Jurkat, Clone E6-1 (cell line): Measurements from ENCODE around the gene IL36B.

Source experiments
- DNase-seq: peaks from one replicate; pipeline ENCODE4 v3.0.0-alpha.2; 2011; ENCODE audit warnings: low read depth, low spot score
- H3K4me3 ChIP-seq: 2 replicates; pipeline ENCODE4 v1.5.1; 2011; ENCODE audit warnings: mild to moderate bottlenecking, low read length, control low read depth, moderate library complexity

IL36B gene

DNA sequence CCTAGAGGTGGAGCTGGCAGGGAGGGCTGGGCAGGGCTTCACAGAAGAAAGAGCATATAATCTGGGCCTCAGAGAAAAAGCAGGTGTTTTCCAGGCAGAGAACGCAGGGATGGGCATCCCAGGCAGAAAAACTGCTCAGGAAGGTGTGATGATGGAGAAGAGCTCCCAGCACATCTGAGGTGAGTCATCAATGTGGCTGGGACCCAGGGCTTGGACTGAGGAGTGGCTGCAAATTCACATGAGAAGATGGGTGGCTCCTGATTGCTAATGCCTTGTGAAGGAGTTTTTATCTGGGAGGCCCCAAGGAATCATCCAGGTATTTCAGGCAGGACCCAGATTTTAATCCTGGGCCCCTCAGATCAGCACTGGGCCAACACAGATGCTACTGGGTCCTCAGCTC lies 25.3 kb upstream of the IL36B start:
- H3K4me3 ChIP-seq, result no peak overlapping the region
- DNase-seq, result no peak

DNA sequence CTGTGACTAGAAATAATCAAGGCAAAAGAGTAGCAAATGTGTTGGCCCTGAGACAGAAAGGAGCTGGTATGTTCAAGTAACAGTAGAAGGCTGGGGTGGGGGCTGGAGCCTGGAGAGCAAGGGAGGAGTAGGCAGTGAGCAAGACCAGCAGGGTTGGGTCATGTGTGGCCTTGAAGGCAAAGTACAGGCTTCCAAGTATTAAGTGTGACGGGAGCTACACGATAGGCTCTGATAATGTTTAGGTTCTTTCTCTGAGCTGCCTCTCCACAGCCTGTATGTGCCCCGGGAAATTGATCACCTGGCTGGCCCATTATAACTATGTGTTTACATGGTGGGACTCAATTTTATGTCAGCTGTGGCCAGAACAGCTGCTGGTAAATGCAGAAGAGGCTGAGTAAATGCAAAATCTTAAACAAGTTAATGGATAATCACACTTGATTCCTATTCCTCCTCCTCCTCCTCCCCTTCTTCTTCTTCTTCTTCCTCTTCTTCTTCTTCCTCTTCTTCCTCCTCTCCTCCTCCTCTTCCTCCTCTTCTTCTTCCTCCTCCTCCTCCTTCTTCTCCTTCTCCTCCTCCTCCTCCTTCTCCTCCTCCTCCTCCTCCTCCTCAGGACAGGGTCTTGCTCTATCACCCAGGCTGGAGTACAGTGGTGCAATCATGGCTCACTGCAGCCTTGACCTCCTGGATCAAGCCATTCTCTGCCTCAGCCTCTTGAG lies 24.4 kb upstream of the IL36B start:
- H3K4me3 ChIP-seq, result no peak overlapping the region
- DNase-seq, result no peak

DNA sequence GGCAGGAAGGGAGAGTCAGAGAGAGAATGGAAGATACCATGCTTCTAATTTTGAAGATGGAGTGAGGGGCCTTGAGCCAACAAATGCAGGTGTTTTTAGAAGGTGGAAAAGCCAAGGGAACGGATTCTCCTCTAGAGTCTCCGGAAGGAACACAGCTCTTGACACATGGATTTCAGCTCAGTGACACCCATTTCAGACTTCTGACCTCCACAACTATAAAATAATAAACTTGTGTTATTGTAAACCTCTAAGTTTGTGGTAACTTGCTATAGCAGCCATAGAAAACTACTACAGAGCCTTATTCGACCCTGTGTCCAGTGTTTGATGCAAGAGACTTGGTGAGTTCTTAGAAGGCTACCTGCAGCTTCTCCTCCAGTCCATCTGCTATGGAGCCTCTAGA lies 22.9 kb upstream of the IL36B start:
- no peak for DNase-seq
- no peak overlapping the region for H3K4me3 ChIP-seq

DNA sequence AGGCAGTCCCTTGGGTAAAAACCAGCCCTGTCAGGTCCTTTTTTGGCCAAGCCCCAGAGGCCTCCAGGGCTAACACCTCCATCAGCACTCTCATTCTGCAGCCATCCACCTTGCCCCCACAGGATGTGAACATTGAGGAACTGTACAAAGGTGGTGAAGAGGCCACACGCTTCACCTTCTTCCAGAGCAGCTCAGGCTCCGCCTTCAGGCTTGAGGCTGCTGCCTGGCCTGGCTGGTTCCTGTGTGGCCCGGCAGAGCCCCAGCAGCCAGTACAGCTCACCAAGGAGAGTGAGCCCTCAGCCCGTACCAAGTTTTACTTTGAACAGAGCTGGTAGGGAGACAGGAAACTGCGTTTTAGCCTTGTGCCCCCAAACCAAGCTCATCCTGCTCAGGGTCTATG lies 22.4 kb upstream of the IL36B start:
- no peak overlapping the region for H3K4me3 ChIP-seq
- DNase-seq, result no peak

DNA sequence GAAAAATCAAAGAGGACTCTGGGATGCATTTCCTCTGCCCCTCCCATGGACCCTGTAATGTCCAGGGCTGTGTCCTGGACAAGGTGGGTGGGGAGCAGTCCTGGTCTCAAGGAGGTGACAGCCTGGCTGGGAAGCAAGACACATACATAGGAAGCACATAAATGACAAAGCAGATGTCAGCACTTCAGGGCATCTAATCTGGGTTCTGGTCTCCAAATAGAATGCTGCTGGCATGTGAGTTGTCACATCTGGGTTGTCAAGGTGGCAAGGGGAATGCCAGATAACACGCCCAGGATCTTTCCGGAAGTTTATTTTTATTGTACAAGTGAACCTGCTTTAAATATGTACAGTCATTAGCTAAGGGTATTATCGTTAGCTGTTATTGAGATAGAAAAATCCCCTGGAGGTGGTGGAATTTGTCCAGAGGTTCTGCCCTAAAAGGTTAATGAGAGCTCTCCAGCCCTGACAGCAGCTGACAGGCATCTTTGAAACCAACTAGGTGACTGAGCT lies 20.7 kb upstream of the IL36B start:
- no peak overlapping the region for H3K4me3 ChIP-seq
- DNase-seq, result no peak

DNA sequence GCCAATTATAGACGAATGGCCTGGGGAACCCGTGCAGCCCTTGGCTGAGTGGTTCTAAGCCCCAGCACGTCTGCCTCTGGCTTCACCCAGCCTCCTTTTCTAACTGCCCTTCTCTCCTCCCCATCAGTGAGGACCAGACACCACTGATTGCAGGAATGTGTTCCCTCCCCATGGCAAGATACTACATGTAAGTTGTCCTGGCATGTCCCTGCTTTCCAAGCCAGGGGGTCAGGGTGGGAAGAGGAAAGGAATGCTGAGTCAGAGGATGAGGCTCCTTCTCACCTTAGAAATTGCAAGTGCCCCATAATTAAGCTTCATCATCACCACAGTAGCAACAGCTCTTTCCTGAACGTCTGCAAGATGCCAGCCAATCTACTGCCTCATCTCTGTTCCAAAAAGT lies 19.9 kb upstream of the IL36B start:
- no peak overlapping the region for H3K4me3 ChIP-seq
- no peak for DNase-seq

DNA sequence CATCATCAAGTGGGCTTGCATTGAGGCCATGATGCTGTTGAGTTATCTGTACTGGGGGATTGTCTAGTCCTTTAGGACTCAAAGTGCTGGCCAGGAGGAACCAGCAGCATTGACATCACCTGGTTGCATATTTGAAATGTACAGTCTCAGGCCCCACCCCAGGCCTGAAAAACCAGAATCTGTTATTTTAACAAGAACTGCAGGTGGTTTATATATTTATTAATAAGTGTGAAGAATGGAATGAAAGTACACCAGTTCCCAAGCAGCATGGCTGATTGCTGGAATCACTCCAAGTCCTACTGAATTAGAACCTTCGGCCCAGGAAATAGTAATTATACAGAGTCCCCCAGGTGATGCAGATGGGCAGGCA lies 17.9 kb upstream of the IL36B start:
- no peak for DNase-seq
- H3K4me3 ChIP-seq, result no peak overlapping the region

DNA sequence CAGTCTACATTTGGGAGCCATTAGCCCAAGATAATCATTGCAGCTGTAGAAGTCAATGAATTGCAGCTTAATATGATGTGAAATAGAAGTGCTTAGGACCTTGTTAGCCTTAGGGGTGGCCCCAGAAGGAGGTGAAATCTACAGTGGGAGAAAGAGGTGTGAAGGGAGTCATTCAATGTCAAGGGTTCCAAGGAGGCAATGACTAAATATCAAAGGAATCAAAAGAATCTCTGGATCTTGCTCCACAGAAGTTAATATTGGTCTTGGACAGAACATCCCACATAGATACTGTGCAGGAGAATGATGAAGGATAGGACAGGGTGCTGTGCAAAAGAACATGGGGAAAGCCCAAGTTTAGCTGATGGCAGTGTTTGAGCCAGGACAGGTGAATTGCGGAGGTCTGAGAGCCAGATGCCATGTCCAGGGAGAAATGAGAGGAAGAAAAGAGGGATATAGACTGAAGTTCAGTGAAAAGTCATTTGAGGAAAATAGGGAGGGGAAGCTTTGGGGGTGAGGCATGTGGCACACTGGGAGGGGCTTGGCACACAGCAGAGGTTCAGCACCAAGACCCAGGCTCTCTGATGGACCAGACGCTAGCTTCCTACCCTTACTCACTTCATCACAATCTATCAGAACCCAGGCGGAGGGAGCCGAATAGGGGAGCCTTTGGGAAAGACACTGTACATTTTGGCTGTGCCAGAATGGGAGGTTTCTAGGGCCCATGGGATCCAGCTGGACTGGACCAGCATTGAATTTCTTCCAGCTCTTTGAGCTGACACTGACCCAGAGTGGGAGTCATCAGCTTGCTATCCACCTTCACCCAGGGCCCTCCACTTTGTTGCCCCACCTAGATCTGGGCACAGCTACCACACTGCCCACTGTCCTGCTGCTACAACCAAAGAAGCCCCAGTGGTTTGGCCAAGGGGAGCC lies 17.3 kb upstream of the IL36B start:
- no peak overlapping the region for H3K4me3 ChIP-seq
- DNase-seq, result no peak

DNA sequence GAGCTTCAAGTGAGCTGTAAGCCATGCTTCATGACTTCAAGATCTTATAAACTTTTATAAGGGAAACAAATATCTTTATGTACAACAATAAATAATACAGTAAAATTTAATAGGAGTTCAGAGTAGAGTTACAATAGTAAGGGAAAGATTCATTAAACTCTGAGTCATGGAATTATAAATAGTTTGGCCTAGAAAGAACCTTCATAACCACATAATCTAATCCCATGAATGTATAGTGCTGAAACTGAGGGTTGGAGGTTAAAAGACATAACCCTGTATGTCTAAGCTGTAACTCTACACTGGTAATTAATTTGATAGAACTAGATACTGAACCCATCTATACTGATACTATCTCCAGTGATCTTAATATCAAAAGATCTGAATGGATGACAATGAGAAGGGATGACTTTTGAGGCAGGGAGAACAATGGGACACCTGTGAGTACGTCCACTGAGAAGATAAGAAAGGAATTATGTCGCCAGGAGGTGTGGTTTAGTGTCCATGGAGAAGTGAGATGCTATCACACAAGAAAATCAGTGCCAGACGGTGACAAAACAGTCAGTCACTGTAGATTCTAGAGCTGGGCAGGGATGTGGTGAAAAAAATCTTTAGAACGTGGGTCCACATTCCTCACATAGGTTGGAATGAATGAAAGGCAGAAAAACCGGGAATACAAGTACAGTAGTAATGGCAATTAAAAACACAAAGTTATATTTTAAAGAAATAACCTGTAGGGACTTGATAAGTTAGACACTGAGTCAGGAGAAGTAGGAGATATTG lies 16.2 kb upstream of the IL36B start:
- DNase-seq, result no peak
- H3K4me3 ChIP-seq, result no peak overlapping the region

DNA sequence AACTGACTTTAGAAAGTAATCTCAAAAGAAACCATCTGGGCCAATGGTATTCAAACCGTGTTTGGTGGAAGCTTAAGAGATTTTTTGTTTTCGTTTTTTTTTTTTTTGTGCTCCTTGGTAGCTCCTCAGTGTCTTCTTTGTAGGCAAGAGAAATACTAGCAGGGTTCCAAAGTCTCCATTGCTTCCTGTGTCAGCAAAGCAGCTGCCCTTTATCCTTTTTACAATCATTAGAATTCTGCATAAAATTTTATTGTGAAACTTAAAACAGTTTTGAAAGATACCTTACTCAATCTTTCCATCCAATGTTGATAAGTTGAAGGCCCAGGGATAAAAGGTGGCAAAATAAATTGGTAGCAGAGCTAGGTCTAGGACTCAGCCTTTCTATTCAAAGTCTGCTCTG lies 15.6 kb upstream of the IL36B start:
- H3K4me3 ChIP-seq, result no peak overlapping the region
- DNase-seq, result no peak

DNA sequence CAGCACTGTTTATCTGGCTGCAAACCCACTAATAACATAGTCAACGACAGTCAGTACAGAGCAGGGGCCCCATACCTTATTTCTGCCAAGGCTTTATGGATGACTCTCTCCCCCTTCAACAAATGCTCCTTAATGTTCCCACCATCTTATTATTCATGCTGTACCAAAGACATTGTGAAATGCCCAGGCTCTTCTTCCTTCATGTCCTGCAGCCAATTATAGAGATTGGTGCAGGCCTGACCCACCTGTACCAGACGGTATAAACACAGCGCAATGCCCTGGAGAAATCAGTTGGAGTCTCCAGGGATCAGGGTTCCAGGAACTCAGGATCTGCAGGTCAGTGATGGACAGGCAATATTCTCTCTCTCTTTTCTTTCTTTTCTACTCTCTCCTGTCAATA lies 15.0 kb upstream of the IL36B start, which contains the start of gene IL1F10:
Gene IL1F10, plus strand, starts transcription at position 290 of the 400 bp plus-strand sequence. CDS start 4,769 bp downstream, outside the sequence.
- no peak within 1 kb of the TSS for H3K4me3 ChIP-seq
- no peak for DNase-seq

DNA sequence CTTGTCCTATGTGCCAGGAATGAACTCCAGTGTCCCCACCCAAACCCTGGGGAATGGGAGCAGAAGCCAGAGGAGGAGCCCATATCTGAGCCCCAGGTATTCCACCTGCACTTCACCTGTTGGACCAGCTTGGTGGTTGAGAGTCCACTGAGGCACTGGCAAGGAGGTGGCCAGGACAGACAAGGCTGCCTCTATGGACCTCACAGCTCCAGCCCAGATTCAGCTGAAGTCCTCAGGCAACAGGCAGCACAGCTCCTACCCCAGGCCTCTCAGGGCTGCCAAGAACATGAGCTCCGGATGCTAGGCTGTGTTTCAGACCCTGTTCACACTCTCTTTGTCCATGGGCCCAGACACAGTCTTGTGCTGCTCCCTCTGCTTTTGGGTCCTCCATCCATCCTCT lies 12.2 kb upstream of the IL36B start:
- H3K4me3 ChIP-seq, result no peak overlapping the region
- DNase-seq, result no peak

DNA sequence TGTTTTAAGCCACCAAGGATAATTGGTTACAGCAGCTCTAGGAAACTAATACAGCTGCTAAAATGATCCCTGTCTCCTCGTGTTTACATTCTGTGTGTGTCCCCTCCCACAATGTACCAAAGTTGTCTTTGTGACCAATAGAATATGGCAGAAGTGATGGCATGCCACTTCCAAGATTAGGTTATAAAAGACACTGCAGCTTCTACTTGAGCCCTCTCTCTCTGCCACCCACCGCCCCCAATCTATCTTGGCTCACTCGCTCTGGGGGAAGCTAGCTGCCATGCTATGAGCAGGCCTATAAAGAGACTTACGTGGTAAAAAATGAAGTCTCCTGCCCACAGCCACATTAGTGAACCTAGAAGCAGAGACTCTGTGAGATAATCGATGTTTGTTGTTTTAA lies 11.6 kb upstream of the IL36B start:
- no peak overlapping the region for H3K4me3 ChIP-seq
- no peak for DNase-seq

DNA sequence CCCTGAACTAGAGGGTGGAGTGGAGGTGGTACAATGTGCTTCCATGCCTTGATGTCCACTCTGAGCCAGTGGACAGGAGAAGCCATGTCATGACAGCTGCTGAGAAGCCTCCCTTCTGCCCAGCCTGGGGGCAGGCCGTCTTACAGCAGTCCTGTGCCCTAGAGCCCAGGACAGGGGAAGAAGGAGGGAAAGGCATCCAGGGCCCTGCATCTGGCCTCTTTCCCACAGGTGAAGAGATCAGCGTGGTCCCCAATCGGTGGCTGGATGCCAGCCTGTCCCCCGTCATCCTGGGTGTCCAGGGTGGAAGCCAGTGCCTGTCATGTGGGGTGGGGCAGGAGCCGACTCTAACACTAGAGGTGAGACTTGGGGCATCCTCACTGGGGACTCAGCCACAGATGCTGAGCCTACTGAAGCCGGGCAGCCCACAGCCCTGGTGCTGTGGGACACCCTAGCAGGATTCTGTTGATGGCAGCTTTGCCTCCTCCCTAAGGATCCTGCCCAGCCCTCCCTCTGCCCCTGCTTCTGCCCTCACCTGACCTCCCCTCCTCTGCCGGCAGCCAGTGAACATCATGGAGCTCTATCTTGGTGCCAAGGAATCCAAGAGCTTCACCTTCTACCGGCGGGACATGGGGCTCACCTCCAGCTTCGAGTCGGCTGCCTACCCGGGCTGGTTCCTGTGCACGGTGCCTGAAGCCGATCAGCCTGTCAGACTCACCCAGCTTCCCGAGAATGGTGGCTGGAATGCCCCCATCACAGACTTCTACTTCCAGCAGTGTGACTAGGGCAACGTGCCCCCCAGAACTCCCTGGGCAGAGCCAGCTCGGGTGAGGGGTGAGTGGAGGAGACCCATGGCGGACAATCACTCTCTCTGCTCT lies 9.5 kb upstream of the IL36B start:
- no peak overlapping the region for H3K4me3 ChIP-seq
- no peak for DNase-seq

DNA sequence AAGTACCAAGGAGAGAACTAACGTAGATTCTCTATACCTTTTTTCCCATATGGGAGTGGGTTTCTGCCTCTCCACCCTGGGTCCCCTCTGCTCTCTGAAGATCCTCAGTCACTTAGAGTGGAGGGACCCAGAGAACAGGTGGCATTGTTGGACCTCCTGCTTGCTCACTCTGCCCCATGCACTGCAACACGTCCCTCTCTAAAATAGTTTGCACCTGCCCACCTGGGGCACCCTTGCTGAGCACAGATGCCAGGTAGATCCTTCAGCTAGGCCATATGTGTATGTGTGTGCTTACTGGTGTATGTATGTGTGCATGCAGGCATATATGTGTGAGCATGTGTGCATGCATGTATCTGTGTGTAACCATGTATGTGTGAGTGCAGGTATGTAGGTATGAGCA lies 8.6 kb upstream of the IL36B start:
- no peak overlapping the region for H3K4me3 ChIP-seq
- DNase-seq, result no peak

DNA sequence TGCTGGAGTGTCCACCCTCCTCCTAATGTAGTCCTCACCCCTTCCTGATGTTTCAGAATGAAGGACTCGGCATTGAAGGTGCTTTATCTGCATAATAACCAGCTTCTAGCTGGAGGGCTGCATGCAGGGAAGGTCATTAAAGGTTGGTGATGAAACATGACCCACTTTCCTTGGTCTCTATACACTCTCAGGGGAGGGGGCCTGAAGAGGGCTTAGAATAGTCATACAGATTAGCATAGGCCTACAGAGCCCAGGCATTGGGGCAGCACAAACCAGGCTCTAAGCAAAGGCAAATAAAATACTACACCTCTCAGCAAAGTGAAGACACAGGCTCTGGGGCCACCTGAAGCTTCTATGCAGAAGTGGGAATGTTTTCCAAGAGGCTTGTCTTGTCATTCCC lies 8.1 kb upstream of the IL36B start:
- no peak for DNase-seq
- H3K4me3 ChIP-seq, result no peak overlapping the region

DNA sequence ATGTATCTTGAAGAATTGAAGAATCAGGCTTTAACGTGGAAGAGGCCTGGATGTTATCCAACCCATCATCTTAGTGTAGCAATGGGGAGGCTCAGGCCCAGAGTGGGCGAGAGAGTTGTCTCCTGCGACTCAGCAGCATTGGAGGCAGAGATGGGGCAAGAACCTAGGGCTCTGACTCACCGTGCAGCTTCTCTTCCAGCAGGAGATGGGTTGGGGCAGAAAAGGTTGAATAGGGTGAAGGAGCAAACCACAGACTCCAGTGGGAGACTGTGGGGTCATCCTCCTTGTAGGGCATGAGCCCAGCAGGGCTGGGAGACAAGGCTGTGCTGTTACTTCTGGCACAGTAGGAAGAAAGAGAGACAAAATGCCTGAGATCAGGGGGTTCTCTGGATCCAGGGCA lies 7.7 kb upstream of the IL36B start:
- no peak overlapping the region for H3K4me3 ChIP-seq
- DNase-seq, result no peak

DNA sequence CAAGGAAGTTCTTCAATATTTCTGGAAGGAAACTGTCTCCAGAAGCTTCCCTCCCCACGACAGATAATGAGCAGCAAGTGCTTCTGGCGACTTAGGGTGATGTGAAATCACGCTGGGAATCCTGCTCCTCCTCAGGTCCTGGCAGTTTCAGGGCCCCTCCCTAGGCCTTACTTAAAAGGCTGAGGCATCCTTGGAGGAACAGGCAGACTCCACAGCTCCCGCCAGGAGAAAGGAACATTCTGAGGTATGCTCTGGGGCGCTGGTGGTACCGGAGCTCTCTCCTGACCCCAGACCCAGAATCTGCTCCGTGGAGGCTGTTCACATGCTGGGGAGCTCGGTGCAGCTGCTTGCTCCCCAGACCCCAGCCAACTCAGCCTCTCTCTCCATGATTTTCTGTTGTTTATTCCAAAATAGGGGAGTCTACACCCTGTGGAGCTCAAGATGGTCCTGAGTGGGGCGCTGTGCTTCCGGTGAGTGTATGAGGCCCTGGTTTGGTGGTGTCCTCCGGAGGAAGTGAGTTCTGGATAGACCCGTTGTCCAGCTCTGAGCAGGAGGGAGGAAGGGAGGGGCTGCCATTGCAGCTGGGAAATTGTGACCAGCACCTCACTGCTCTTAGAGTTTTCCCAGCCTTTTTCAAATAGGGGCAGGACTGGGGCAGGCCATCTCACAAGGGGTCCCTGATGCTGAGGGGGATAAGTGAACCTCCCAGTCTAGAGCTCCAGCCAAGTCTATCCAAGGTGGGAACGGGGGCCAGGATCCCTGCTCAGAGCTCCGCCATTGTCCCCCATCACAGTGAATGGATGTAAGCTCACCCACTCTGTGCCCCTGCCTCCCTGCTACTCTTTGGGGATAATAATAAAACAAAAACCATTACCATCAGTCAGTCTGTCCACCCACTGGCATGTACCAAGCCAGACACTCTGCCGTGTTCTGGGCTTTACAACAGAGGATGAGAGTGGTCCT lies 6.6 kb upstream of the IL36B start, which contains the start of gene IL36RN:
Gene IL36RN, plus strand, starts transcription at position 201 of the 963 bp plus-strand sequence. Its CDS starts 241 bp downstream, at position 442.
- H3K4me3 ChIP-seq, result no peak within 1 kb of the TSS
- no peak for DNase-seq
